ENCODE results near the gene NGDN. TPM values are rescaled to one million over a fixed set of nuclear protein-coding genes. Genes with fewer than 3 reads are reported as not detected.

NGDN gene
- total and polyA plus RNA-seq, 2 of the 8 experiments (the other 6 are each of a cell fraction or from before 2014, with no cell fraction given): 39.8 to 48.8 TPM

- no peak for FAIRE-seq
- H2BK120ac ChIP-seq (replicated peaks; ENCODE audit: low read depth, low read length): no peak overlapping the region
These were observed 17.7 kb downstream of the NGDN start for GRCh38 chr14:23487216-23487615.

More at GRCh38 chr14:23487216-23487615, 17.7 kb downstream of the NGDN start:
- H3K9me3 ChIP-seq (ENCODE audit: insufficient read depth in 2 of 2, low read depth in 1 of 2, low read length in 1 of 2): no peaks in the 10 kb centered on the region
- H3K79me2 ChIP-seq (ENCODE audit: control insufficient read depth in 1 of 2, insufficient read depth in 2 of 2, low read length in 2 of 2): no peaks in the 10 kb centered on the region
- peaks cover 12 to 40% (median 31%) of the 10 kb centered on the region in 4 experiments for H3K4me1 ChIP-seq (replicated peaks in 1 of 4; ENCODE audit: control insufficient read depth in 3 of 4, insufficient read depth in 4 of 4, low read length in 3 of 4)
- no peak overlapping the region for H3K27ac ChIP-seq (ENCODE audit: low read depth, low read length)
- no peak overlapping the region for H2BK15ac ChIP-seq (ENCODE audit: low read length)
- H4K5ac ChIP-seq (ENCODE audit: insufficient read length, low read depth, low read length): no peak overlapping the region
- no peak overlapping the region for H4K91ac ChIP-seq (replicated peaks; ENCODE audit: insufficient read length, low read length)
- H2BK12ac ChIP-seq (ENCODE audit: low read depth, low read length): 0 out of 2 replicates have a peak overlapping the region, but pooled peaks have one; percentile 1
- H3K23me2 ChIP-seq (ENCODE audit: low read depth, low read length): peaks cover 1% of the 10 kb centered on the region; the same call in 1 of the 2 replicates
- H2AK5ac ChIP-seq (ENCODE audit: low read depth, low read length): no peak overlapping the region
- no peaks in the 10 kb centered on the region for H4K20me1 ChIP-seq (replicated peaks in 1 of 2; ENCODE audit: control insufficient read depth in 1 of 2, insufficient read depth in 2 of 2, low read length in 2 of 2)
- H3K36me3 ChIP-seq (ENCODE audit: control insufficient read depth in 2 of 4, insufficient read depth in 4 of 4, low read length in 3 of 4): no peaks in the 10 kb centered on the region
- no peak overlapping the region for H4K8ac ChIP-seq (ENCODE audit: extremely low read depth, insufficient read depth, low read length)
- no peak overlapping the region for H3K56ac ChIP-seq (replicated peaks; ENCODE audit: insufficient read length, low read depth, low read length)
- H3K18ac ChIP-seq (ENCODE audit: extremely low read depth, low read length): no peak overlapping the region
- DNase-seq (ENCODE audit: low read depth in 1 of 2, low spot score in 2 of 2): no peak
- no peak overlapping the region for H2BK20ac ChIP-seq (ENCODE audit: low read length)
- H3K23ac ChIP-seq (ENCODE audit: insufficient read length): no peak overlapping the region
- H3K79me1 ChIP-seq (ENCODE audit: low read depth, low read length): no peaks in the 10 kb centered on the region; the same call in 1 of the 2 replicates
- WGBS, 2 experiments (ENCODE audit: extremely low coverage in 1 of 2, insufficient coverage in 1 of 2, insufficient read length in 1 of 2, insufficient replicate concordance in 2 of 2, low coverage in 1 of 2, low lambda C conversion rate in 2 of 2, missing lambda C conversion rate in 1 of 2): 87% methylated on average over 6 of the region's 7 CpGs; no CpG with 5 or more reads in 1 of the 2 experiments
- peaks cover 0 to 1% (median 0%) of the 10 kb centered on the region in 4 experiments; a peak in 1 of 7 replicates for H3K27me3 ChIP-seq (replicated peaks in 1 of 4; ENCODE audit: control insufficient read depth in 3 of 4, extremely low read depth in 1 of 4, insufficient read depth in 3 of 4, low read length in 3 of 4)
- H3K4ac ChIP-seq (replicated peaks; ENCODE audit: insufficient read length, low read depth, low read length): no peak overlapping the region
- ChIA-PET CTCF (ENCODE audit: partially characterized antibody) (interaction anchor here (9.8 to 26.8 kb wide), 2 partner anchors 8 to 53 kb away, joined by 79 to 2092 read pairs; partner anchors contain the start of genes AP1G2, THTPA and ZFHX2), POLR2A (ENCODE audit: partially characterized antibody) (interaction anchor here (1.0 to 22.8 kb wide), 5 partner anchors 11 to 65 kb away, joined by 3 to 944 read pairs (median 12); partner anchors contain the start of genes AP1G2, NGDN, THTPA and ZFHX2)
- no peak for TF ChIP-seq POLR2A (IDR thresholded peaks at IDR 0.05; ENCODE audit: control extremely low read depth in 1 of 2, low read depth in 2 of 2, low read length in 2 of 2)
- H2BK5ac ChIP-seq (ENCODE audit: low read depth, low read length): no peak overlapping the region
- H3K4me3 ChIP-seq (ENCODE audit: extremely low read depth in 1 of 4, insufficient read depth in 2 of 4, low read depth in 3 of 4, low read length in 4 of 4): no peak overlapping the region
- no peak overlapping the region for H3K9ac ChIP-seq (replicated peaks in 1 of 4; ENCODE audit: extremely low read depth in 1 of 4, low read depth in 3 of 4, low read length in 3 of 4)
- H2AFZ ChIP-seq (ENCODE audit: low read length): no peak overlapping the region
- H3K14ac ChIP-seq (ENCODE audit: insufficient read length): no peak overlapping the region
- H3K4me2 ChIP-seq (ENCODE audit: insufficient read depth in 1 of 2, low read depth in 2 of 2, low read length in 2 of 2): no peak overlapping the region
